Endothelial cell of umbilical vein (primary cell): ENCODE data around the gene CAMK2G. TPM values are rescaled to one million over a fixed set of nuclear protein-coding genes. Genes with fewer than 3 reads are reported as not detected.

Experiments
- BruUV-seq: library from RNA; stranded (reverse); fragments of 400-500 nt; replicated peaks from 2 replicates; lab custom pipeline; 2021; lab: Mats Ljungman, UMichigan
- CTCF ChIA-PET: fragments of 300-600, 350-600 bp; sonication (Branson Sonifier 250); formaldehyde crosslinking; loops from one replicate; lab custom pipeline; 2021; ENCODE audit warnings: antibody characterized with exemption, inconsistent platforms; lab: Charles Lee
- POLR2A ChIA-PET: fragments of 300-600, 350-600 bp; sonication (Branson Sonifier 250); formaldehyde crosslinking; loops from one replicate; lab custom pipeline; 2021; ENCODE audit warnings: antibody characterized with exemption, inconsistent platforms; lab: Charles Lee
- DNase-seq: peaks from one replicate; pipeline ENCODE4 v3.0.0-alpha.2; 2011; ENCODE audit warnings: low read depth, low spot score
- FAIRE-seq: peaks from 2 replicates; lab custom pipeline; 2011; peaks lifted over from hg19 to GRCh38; lab: Jason Lieb, UNC
- H2AFZ ChIP-seq: 2 replicates; pipeline ENCODE4 v1.6.0; 2012; ENCODE audit warnings: low read depth, low read length, control low read depth, inconsistent platforms
- H3K27ac ChIP-seq: 2 replicates; pipeline ENCODE4 v1.5.1; 2011; ENCODE audit warnings: low read depth, mild to moderate bottlenecking, control low read depth, low read length, moderate library complexity; ENCODE audit not compliant: insufficient read depth
- H3K27me3 ChIP-seq, 2 experiments: 2 replicates each; pipeline versions ENCODE4 v1.6.0 to v1.6.1; 2011; ENCODE audit warnings: low read length in 2 of 2, mixed read lengths in 1 of 2; ENCODE audit not compliant: control insufficient read depth in 2 of 2, insufficient read depth in 2 of 2
- H3K36me3 ChIP-seq, 2 experiments: 2 replicates in 1 of 2; 3 replicates in 1 of 2; pipeline ENCODE4 v1.5.1; 2011; ENCODE audit warnings: low read length in 2 of 2, mild to moderate bottlenecking in 1 of 2, moderate library complexity in 1 of 2; ENCODE audit not compliant: control insufficient read depth in 2 of 2, insufficient read depth in 2 of 2; ENCODE audit errors: extremely low read depth in 1 of 2
- H3K4me1 ChIP-seq: 3 replicates; pipeline ENCODE4 v1.5.1; 2011; ENCODE audit warnings: mild to moderate bottlenecking, low read length; ENCODE audit not compliant: control insufficient read depth, insufficient read depth; ENCODE audit errors: extremely low read depth
- H3K4me2 ChIP-seq: 2 replicates; pipeline ENCODE4 v1.6.1; 2011; ENCODE audit warnings: low read length, control low read depth, mixed read lengths; ENCODE audit not compliant: insufficient read depth
- H3K4me3 ChIP-seq, 3 experiments: fragments of 200-600 bp in 1 of 3; sonication (generic), shearing (Covaris generic) in 1 of 3; replicated peaks in 1 of 3; 2 replicates each; pipeline ENCODE4 v1.5.1; 2011 to 2016; ENCODE audit warnings: control low read depth in 3 of 3, low read length in 3 of 3, mild to moderate bottlenecking in 2 of 3, inconsistent platforms in 1 of 3, low read depth in 1 of 3, moderate library complexity in 1 of 3; ENCODE audit not compliant: insufficient read depth in 1 of 3
- H3K79me2 ChIP-seq: 2 replicates; pipeline ENCODE4 v1.6.0; 2012; ENCODE audit warnings: low read length, inconsistent platforms; ENCODE audit not compliant: control insufficient read depth, insufficient read depth
- H3K9ac ChIP-seq: replicated peaks from 2 replicates; pipeline ENCODE3; 2011; ENCODE audit warnings: low read length, control low read depth; ENCODE audit not compliant: insufficient read depth; ENCODE audit errors: extremely low read depth
- H3K9me1 ChIP-seq: replicated peaks from 3 replicates; pipeline ENCODE4 v1.6.0; 2011; ENCODE audit warnings: mild to moderate bottlenecking, low read length; ENCODE audit not compliant: control insufficient read depth, insufficient read depth; ENCODE audit errors: extremely low read depth
- H3K9me3 ChIP-seq: replicated peaks from 2 replicates; pipeline ENCODE4 v1.5.1; 2012; ENCODE audit warnings: low read length, inconsistent platforms; ENCODE audit not compliant: control insufficient read depth, insufficient read depth
- H4K20me1 ChIP-seq: replicated peaks from 2 replicates; pipeline ENCODE3; 2011; ENCODE audit warnings: mild to moderate bottlenecking, low read length; ENCODE audit not compliant: control insufficient read depth, insufficient read depth; ENCODE audit errors: extremely low read depth
- CTCF ChIP-seq, 2 donors: IDR thresholded peaks; 1 replicate in 1 of 2; 2 replicates in 1 of 2; pipeline ENCODE4 v1.5.1; 2011; ENCODE audit warnings: low read length in 2 of 2, mild to moderate bottlenecking in 2 of 2, moderate library complexity in 2 of 2, control low read depth in 1 of 2, inconsistent platforms in 1 of 2, low read depth in 1 of 2; ENCODE audit not compliant: insufficient read depth in 1 of 2; ENCODE audit errors: extremely low read depth in 1 of 2
- MAX ChIP-seq: IDR thresholded peaks from 2 replicates; pipeline ENCODE4 v1.6.1; 2011; ENCODE audit not compliant: insufficient read depth, insufficient read length
- dilution Hi-C: fragments of 300-500 bp; cut with MboI; formaldehyde crosslinking; loops from one replicate; pipeline ENCODE4 v1.15.0; 2019; ENCODE audit warnings: low sequenced_read_pairs; ENCODE audit not compliant: extremely low pct_ligation_motif_present
- intact Hi-C: fragments of 100-400 bp; cut with micrococcal nuclease; formaldehyde crosslinking; loops from one replicate; pipeline ENCODE4 v1.10.0; 2022
- polyA plus RNA-seq, 4 experiments: library from polyadenylated mRNA; depleted of rRNA in 3 of 4; stranded (reverse) in 3 of 4; unstranded in 1 of 4; fragments of >200 nt; gene quantifications; 2 replicates each; pipeline versions ENCODE4 v1.2.1 to v1.2.3, GENCODE V29; 2011 to 2012; ENCODE audit warnings: missing spikeins in 1 of 4
- total RNA-seq: library from RNA; stranded (reverse); gene quantifications from 2 replicates; pipeline ENCODE4 v1.2.3, GENCODE V29; 2021

CAMK2G gene
- total and polyA plus RNA-seq, 2 donors (not counting 3 experiments of a cell fraction or from before 2014, with no cell fraction given): 27.2 to 33.6 TPM

GRCh38 chr10:73862011-73862410 lies 12.3 kb downstream of the CAMK2G start:
- no peaks in the 10 kb centered on the region for H3K9me3 ChIP-seq
- no peaks in the 10 kb centered on the region for H4K20me1 ChIP-seq
- no peak for FAIRE-seq

More at GRCh38 chr10:73862011-73862410, 12.3 kb downstream of the CAMK2G start:
- no TSS peak for BruUV-seq
- H3K4me2 ChIP-seq: no peak overlapping the region
- H2AFZ ChIP-seq: no peak overlapping the region
- H3K4me1 ChIP-seq: peaks cover 14% of the 10 kb centered on the region
- DNase-seq: no peak
- POLR2A ChIA-PET: no interaction called here
- H3K27me3 ChIP-seq: no peaks in the 10 kb centered on the region
- no peak overlapping the region for H3K4me3 ChIP-seq
- H3K9ac ChIP-seq: no peak overlapping the region
- dilution Hi-C loops (no loop called here), intact Hi-C loops (no loop called here)
- H3K9me1 ChIP-seq: no peaks in the 10 kb centered on the region
- TF ChIP-seq CTCF (IDR thresholded peaks at IDR 0.05; ENCODE audit: extremely low read depth in 1 of 2, insufficient read depth in 1 of 2, low read depth in 1 of 2, low read length in 2 of 2) (no peak), MAX (no peak)
- peaks cover 6 to 20% of the 10 kb centered on the region in 2 experiments for H3K36me3 ChIP-seq
- no peak overlapping the region for H3K27ac ChIP-seq
- no peaks in the 10 kb centered on the region for H3K79me2 ChIP-seq
- CTCF ChIA-PET: interaction anchor here (1.0 to 2.6 kb wide), 4 partner anchors 12 to 20 kb away, joined by 3 to 10 read pairs (median 3); no protein-coding TSS in a partner anchor
